ENCODE measurements around the gene EIF3K. TPM values are rescaled to one million over a fixed set of nuclear protein-coding genes. Genes with fewer than 3 reads are reported as not detected.

Gene EIF3K
- total RNA-seq, 2 donors from 2014 or later: 343 to 430 TPM

- peak in 1 of 2 donors; percentile 64 for DNase-seq
- intact Hi-C loops (cut with DNase I, micrococcal nuclease): no loop called here
Observed at GRCh38 chr19:38661996-38662395, 43.0 kb downstream of the EIF3K start.

GRCh38 chr19:38662537-38663155, 43.7 kb downstream of the EIF3K start:
- DNase-seq: no peak
- intact Hi-C loops (cut with DNase I, micrococcal nuclease): no loop called here
- no peak for ATAC-seq

More at GRCh38 chr19:38661996-38662395, 43.0 kb downstream of the EIF3K start:
- ATAC-seq: peak; percentile 67

- intact Hi-C loops (cut with DNase I, micrococcal nuclease): no loop called here
- DNase-seq (no peak), ATAC-seq (no peak)
Observed at GRCh38 chr19:38663156-38663651, 44.2 kb downstream of the EIF3K start.

GRCh38 chr19:38663957-38664502, 45.0 kb downstream of the EIF3K start:
- ATAC-seq (no peak), DNase-seq (peak in 1 of 2 donors; percentile 74)
- intact Hi-C loops (cut with DNase I, micrococcal nuclease): no loop called here

GRCh38 chr19:38664503-38665211, 45.7 kb downstream of the EIF3K start:
- no peak for DNase-seq
- ATAC-seq: no peak
- intact Hi-C loops (cut with DNase I, micrococcal nuclease): no loop called here

- ATAC-seq (no peak), DNase-seq (no peak)
- intact Hi-C loops (cut with DNase I, micrococcal nuclease): no loop called here
Observed at GRCh38 chr19:38665219-38665931, 46.4 kb downstream of the EIF3K start.

GRCh38 chr19:38665950-38666662, 47.1 kb downstream of the EIF3K start:
- no peak for ATAC-seq
- intact Hi-C loops (cut with DNase I, micrococcal nuclease): no loop called here

GRCh38 chr19:38666663-38667511, 47.9 kb downstream of the EIF3K start:
- DNase-seq (no peak), ATAC-seq (peak; percentile 22)
- intact Hi-C loops (cut with DNase I, micrococcal nuclease): no loop called here

More at GRCh38 chr19:38665950-38666662, 47.1 kb downstream of the EIF3K start:
- peak; percentile 54 to 71 for DNase-seq

- intact Hi-C loops (cut with DNase I, micrococcal nuclease): no loop called here
- no peak for ATAC-seq
Observed at GRCh38 chr19:38667661-38668171, 48.7 kb downstream of the EIF3K start.

GRCh38 chr19:38669552-38669951, 50.6 kb downstream of the EIF3K start:
- DNase-seq: no peak
- intact Hi-C loops (cut with DNase I, micrococcal nuclease): no loop called here
- ATAC-seq: no peak

More at GRCh38 chr19:38667661-38668171, 48.7 kb downstream of the EIF3K start:
- no peak for DNase-seq

GRCh38 chr19:38670921-38671398, 52.0 kb downstream of the EIF3K start:
- ATAC-seq (peak; percentile 81), DNase-seq (no peak)
- intact Hi-C loops (cut with DNase I, micrococcal nuclease): no loop called here

GRCh38 chr19:38671654-38672053, 52.7 kb downstream of the EIF3K start:
- no peak for ATAC-seq
- intact Hi-C loops (cut with DNase I, micrococcal nuclease): no loop called here

GRCh38 chr19:38673030-38673429, 54.0 kb downstream of the EIF3K start:
- intact Hi-C loops (cut with DNase I, micrococcal nuclease): no loop called here
- ATAC-seq (no peak), DNase-seq (no peak)

More at GRCh38 chr19:38671654-38672053, 52.7 kb downstream of the EIF3K start:
- DNase-seq: no peak

GRCh38 chr19:38674388-38675171, 55.6 kb downstream of the EIF3K start:
- ATAC-seq (no peak), DNase-seq (no peak)
- intact Hi-C loops (cut with DNase I, micrococcal nuclease): no loop called here

- ATAC-seq (peak; percentile 12), DNase-seq (no peak)
- intact Hi-C loops (cut with DNase I, micrococcal nuclease): no loop called here
Observed at GRCh38 chr19:38675611-38676010, 56.6 kb downstream of the EIF3K start.

- intact Hi-C loops (cut with DNase I, micrococcal nuclease): no loop called here
- no peak for ATAC-seq
- no peak for DNase-seq
Observed at GRCh38 chr19:38676023-38676877, 57.3 kb downstream of the EIF3K start.

Data from left colon (tissue), 2 donors.